Medulla oblongata (tissue), 1 donor: ENCODE measurements around the gene ECE1.

Experiments used
- DNase-seq: peaks from one replicate; pipeline ENCODE4 v3.0.0-alpha.2; 2015; ENCODE audit errors: extremely low spot score

ECE1 gene

DNA sequence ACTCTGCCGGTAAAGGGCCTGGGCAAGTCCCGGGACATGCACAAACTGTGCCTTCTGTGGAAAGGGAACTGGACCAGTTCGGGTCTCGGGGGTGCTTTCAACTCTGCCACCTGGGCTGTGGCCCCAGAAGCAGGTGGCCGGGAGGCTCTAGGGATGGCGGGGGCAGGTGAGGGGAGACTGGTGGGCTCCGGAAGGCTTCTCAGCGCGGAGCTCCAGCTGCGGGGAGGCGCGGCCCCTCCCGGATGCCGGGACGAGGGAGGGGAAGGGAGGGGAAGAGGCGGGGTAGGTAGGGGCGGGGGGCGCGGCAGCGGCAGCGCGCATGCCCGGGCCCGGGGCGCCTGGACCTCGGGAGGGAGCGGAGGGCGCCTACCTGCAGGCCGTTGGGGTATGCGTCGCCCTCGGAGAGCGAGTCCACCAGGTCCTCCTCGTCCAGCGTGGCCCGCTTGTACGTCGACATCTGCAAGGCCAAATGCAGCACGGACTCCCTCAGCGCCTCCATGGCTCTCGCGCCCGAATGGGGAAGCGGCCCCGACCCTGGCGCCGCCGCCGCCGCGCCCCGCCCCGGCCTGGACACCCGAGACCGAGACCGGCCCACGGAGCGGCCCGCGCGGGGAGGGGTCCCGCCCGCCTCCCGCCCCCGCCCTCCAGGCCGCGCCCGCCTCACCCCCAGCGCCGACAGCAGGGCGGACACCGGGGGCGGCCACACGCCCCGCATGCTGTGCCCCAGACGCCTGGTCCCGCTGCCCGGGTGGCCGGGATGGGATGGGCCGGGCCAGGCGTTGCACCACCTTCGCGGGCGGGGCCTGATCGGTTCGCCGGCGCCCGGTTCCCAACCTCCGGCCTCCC, at the start of gene ECE1:
Gene ECE1, minus strand, starts transcription at position 764 of the 846 bp plus-strand sequence. Its CDS starts 49 bp downstream, at position 715.
- DNase-seq, result no peak

DNA sequence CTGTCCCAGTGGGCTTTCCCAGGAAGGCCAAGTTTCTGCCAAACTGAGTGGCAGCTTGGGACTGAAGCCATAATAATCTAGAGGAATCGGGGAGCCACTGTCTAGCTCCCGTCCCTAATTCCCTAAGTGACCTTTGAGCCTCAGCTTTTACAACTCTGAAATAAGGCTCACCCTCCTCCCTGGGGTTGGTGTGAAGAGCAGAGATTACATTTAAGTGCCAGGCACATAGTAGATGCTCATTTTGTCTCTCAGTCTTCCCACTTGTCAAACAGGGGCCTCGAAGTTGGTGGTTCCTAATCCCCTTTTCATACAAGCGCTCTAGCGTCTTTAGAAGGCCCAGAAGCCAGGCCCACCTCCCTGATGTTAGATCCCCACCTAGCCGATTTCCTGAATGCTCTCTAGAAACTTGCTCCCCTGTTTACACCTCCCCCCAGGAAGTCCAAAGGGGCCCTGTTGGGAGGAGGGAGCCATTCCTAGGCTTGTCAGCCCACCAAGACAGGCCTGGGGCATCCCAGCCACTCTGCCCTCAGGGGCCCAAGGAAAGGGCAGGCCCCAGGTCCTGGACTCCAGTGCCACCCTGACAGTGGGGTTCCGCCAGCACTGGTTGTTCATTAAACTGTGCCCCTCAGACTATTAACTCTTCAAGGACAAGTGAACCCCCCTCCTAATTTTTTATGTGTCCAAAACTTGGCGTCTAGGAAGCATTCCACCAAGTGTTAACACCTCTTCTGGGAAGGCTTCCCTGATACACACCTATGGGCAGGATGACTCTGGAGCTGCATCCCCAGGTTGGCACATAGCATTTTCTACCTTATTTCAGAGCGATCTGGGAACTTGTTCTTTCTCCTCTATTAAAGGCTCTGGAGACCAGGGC, 49.3 kb upstream of the ECE1 start:
- DNase-seq, result no peak

DNA sequence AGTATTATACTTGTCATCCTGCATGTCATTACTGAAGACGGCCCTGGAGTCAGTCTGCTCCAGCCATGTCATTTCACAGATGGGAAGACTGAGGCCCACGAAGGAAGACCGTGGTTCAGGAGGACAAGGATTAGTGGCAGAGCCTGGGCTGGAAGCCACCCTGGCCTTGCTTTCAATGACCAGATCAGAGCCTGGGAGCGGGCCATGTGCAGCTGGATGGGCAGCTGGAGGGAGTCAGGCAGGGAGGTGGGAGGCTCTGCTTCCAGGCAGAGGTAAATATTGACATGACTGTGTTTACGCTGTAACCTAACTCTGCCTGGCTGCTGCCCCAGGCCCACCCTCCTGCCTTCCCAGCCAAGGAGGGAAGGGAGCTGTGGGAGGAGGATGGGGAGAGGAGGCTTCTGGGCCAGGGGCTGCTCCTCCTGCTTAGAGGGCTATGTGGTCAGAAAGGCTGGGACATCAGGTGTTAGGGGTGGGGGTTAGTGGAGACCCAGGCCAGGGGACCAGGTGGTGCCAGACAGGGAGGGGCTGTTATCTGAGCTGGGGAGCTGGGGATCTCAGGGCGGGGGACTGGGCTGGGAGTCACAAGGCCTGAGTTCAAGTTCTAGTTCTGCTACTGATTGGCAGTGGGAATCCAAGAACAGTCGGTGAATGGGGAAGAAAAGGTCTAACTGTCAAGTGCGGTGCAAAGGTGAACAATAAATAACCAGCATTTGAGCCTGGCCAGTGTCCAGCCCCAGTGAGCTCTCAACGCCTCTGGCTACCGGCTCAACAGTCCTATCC, 48.5 kb upstream of the ECE1 start:
- no peak for DNase-seq

DNA sequence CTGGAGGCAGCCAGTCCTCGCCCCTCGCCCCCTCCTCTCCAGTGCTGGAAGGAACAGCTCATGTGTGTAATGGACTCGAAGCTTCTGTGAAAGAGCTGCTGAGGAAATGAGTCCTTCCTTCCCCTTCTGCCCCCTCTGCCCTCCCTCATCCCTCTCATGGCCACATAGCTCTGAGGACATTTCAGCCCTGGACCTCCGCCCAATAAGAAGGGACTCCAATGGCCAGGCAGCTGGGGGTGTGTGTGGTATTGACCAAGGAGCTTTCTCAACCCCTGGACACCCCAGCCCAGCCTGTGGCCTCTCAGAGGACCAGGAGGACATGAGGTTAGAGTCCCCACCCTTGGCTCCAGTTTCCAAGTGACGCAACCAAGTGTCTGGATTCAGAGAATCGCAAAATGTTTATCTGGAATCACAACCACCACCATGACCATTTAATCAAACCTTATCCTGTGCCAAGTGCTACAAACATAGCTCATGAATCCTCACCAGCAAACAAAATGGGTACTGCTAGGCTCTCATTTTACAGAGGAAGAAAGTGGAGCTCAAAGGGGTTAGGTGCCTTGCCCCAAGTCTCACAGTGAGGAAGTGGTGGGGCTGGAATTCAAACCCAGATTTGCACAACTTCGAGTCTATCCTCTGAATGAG, 47.8 kb upstream of the ECE1 start:
- no peak for DNase-seq

DNA sequence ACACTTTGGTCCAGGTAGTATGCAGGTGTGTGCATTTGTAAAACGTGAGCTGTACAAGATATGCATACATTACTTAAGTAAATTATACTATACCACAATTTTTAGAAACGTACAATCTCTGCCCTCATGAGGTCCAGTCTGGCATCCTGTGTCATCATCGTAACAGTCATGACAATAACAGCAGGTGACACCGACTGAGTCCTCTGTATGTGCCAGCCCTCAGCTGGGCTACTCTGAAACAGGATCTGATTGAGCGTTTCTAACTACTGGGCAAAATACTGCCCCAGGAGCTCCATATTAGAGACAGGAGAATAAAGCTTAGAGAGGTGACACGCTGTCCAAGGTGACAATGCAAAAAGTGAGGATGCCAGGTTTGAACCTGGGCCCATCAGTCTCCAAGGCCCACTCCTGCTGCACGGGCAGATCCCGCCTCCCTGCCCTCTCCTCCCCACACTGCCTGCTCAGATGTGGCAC, 47.2 kb upstream of the ECE1 start:
- no peak for DNase-seq

DNA sequence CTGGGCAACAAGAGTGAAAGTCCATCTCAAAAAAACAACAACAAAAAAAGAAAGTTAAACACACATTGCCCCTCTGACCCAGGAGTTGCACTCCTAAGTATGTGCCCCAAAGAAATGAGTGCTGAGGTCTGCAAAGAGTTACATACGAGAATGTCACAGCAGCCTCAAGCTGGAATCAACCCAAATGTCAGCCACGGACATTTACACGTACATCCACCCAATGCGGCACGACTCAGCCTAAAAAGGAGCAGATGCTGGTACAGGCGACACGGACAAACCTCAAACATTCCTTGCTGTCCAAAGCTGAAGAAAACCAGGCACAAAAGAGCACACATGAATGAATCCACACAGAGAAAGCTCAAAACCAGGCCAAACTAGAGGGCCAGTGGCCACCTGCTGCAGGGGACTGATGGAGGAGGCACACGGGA, 46.8 kb upstream of the ECE1 start:
- no peak for DNase-seq

DNA sequence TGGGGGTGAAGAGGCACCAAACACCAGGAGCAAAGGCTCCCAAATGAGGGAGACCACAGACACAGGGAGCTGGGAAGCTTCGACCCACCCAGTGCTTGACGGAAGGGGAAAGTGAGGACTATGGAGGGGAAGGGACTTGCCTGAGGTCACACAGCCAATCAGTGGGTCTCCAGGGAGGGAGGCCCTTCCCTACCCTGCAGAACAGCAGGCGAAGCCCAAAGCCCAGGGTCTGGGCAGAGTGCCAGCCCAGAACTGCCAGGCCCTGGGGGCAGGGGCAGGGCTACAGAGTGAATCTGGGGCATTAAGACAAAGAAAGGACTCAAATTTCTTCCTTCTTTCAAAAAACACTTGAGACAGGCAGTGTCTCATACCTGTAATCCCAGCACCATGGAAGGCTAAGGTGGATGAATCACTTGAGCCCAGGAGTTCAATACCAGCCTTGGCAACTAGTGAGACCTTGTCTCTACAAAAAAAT, 45.5 kb upstream of the ECE1 start:
- peak; percentile 74 for DNase-seq

DNA sequence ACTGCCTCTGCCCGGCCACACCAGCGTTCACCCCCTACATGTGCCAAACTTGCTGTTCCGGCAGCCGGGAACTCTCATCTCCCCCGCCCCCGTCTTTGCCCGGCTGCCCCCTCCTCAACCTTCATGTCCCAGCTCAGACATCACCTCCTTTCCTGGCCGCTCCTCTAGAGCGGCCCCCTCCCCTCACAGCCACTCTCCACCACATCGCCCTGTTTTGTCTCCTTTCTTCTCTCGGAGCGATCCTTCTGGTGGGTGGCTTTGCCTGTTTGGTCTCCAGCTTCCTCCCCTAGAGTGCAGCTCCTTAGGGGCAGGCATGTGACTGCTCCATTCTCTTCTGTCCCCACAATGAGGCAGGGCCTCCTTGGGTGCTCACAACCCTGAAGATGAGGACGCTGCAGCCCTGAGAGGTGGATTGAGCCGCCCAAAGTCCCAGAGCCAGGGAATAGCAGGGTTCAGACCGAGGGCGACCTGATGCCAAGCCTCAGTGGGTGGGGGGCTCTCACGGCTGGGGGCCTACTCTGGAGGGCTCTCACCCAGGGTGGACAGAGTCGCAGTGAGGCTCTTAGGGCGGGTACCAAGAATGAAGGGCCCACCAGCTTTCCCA, 44.9 kb upstream of the ECE1 start:
- no peak for DNase-seq

DNA sequence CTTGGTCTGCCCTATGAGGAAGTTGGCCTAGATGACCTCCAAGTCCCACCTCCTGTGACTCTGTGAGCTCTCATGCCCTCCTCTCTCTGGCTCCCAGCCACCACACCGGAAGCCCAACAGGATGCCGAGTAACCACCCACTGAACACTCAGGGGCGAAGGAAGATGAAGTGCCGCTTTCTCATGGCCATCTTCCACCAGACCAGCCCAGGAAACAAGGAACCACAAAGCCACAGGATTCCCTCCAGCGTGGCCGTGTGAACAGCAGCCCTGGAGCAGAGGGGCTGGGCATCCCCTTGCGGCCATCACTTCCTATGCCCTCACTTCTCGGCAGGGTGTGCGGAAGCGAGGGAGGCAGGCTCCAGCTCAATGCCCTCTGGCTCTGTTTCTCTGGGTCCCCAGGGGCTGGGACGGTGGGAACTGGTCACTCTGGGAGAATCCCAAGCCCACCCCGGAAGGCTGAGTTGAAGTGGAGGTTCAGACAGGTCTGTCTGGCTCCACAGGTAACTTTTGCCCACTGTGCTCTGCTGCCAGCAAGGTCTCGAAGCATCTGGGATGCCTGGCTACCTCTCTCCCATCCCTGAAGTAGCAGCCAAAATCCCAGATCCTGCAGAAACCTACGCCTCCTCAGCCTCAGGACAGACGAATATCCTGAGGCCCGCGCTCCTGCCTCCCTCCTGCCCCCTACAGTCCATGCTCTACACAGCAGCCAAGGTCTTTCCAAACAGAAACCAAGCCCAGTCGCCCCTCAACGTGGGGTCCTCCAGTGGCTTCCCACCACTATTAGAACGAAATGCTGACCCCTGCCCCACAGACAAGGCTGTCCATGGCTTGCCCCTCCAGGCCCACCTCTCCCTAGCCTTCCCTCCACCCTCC, 44.2 kb upstream of the ECE1 start:
- DNase-seq, result peak; percentile 77

DNA sequence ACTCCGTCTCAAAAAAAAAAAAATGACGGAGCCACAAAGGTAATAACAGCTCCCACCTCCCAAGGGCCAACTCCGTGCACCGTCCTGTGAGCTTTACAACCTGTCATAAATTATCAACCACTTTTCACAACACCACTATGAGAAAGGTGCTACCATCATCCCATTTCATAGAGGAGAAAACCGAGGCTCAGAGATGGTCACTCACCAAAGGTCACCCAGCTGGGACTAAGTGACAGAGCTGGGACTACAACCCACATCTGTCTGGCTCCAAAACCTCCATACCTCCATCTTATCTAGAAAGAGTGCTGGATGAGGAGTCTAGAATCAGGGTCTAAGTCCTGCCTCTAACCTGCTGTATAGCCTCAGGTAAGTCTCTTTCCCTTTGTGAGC, 43.6 kb upstream of the ECE1 start:
- no peak for DNase-seq

DNA sequence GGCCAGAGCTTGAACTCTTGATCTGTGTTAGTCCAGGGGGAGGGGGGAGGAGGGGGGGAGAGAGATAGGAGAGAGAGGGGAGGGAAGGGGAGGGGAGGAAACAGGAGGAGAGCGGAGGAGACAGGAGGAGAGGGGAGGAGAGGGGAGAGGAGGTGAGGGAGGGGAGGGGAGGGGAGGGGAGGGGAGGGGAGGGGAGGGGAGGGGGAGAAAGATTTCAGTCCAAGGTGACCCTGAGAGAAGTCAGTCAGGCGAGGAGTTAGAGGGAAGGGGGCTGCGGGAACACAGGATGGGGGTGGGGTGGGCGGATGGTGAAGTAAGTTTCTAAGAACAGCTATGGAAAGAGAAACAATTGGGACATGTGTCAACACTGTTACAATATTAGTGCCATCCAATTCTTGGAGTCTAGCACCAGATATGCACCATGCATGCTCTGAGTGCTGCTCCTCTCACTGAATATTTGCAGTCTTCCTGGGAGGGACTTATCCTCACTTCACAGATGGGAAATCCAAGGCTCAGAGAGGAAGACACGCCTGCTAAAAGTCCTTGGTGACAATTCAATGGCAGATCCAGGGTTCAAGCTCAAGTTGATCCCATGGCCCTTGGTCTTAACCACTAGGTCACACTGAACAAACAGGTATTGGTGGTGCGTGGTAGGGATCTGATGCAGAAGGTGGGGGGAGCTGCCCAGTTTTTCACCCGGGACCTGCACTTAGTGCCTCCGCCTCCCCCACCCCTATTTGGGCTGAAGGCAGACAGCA, 42.5 kb upstream of the ECE1 start:
- DNase-seq, result no peak

DNA sequence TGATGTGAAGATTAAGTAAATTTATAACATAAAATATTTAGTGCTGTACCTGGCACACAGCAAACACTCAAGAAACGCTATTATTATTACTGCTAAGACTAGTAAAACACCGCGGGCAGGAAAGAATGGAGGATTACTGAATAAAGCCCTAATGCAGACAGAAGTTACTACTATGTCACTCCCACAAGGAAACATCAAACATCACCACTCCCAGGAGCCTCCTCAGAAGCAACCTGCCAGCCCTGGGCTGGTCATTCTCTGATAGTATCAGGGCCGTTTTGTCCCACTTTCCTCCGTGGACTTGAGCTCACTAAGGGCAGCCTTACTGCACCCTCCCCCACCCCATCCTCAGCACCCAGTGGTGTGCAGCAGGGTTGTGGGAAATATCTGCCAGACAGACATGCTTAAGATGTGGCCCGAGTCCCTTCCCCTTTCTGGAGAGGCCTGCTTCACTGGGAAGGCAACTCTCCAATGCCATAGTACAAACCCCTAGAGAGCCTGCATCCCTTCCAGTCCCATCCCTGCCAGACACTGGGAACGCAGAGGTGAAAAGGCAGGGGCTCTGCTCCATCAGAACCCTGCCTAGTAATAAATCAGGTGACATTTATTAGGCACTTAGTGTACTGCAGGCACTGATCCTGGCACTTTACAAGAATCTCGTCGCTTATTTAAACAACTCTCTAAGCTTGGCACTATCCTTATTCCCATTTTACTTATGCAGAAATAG, 41.7 kb upstream of the ECE1 start:
- DNase-seq, result no peak

DNA sequence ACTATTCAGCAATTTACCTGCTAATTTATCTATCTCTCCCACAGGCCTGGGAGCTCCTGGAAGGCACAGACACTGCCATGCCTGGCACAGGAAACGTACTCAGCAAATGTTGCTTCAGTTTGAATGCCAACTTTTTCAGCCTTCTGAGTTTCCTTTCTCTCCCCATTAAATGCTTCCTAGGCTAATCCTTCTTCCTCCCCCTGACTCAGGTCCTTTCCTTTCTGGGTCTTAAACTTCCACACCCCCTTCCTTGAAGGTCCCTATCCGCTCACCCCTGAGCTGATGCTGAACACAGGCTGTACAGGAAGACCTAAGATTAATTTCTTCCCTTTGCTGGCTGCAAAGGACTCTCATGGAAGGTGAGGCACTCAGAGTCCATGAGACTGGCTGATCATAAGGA, 40.3 kb upstream of the ECE1 start:
- no peak for DNase-seq

DNA sequence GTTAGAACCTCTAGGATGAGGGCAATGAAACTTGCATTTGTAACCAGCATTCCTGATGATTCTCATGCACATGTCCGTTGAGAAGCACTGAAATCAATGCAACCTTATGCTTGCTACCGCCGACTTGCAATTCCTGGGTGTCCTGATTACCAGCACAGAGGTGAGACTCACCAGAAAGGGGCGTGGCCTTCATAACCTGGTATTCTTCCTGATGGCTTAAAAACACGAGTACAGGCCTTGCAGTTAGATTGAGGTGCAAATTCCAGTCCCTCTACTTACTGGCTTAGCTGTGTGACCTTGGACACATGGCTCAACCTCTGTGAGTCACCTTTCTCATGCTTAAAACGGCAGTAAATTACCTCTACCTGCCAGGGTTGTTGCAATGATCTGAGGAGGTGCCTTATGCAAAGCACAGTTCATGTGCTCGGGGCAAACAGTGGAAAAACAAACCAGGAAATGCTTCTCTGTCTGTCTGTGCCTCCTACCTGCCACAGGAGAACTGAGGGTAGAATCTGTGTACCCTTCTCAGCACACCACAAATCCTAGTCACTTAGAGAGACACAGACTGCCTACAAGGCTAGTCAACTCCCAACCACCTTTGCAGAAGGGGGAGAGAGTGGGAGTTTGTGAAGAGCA, 39.1 kb upstream of the ECE1 start:
- no peak for DNase-seq

DNA sequence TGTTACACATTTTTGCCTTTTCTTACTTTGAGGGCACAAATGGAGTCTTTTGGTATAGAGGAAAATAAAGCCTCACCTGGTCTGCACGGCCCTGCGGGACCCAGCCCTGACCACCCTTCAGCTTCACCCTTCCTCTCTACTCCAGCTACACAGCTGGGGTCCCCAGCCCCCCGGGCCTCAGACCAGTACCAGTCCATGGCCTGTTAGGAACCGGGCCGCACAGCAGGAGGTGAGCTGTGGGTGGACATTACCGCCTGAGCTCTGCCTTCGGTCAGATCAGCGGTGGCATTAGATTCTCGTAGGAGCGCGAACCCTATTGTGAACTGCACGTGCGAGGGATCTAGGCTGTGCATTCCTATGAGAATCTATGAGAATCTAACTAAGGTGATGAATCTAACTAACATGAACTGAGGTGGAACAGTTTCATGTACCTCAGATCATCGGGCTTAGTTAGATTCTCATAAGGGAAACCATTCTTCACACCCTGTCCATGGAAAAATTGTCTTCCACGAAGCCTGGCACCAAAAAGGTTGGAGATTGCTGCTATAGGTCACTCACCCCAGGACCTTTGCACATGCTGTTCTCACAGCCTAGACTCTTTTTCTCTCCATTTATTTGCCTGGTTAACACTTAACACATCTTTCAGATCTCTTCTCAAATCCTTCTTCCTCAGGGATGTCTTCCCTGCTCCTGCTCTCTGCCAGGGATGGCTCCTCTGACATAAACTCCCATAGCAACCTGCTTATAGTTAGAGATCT, 37.5 kb upstream of the ECE1 start:
- no peak for DNase-seq

DNA sequence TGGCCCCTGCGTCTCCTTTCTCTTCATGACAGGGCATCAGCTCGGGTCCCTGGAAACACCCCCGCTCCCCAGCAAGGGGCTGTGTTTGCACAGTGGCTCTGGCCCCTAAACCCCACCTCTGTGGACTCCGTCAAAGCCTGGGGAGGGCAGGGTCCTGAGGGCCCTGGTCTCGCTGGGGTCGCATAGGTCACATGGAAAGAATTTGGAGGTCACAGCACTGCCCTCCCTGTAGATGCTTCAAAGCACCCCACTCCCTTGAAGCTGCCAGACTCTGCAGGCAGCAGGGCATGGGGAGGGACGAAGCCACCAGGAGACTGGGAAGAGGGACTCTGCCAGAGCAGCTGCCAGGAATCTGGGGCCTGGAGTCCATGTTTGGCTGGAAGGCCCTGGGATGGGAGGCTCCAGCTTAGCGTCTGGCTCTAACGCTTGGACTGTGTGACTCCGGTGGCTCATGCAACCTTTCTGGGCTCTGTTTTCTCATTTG, 36.6 kb upstream of the ECE1 start:
- no peak for DNase-seq
